Measurements from ENCODE around the gene HHAT. TPM values are rescaled to one million over a fixed set of nuclear protein-coding genes. Genes with fewer than 3 reads are reported as not detected.
"Not testable (repeated sequence)": the region's sequence is repeated elsewhere in the genome, so short reads cannot be mapped to it uniquely, and the experiment has no call there.

Gene HHAT
- total RNA-seq, 1 donor from 2014 or later = 1.0 TPM

DNA sequence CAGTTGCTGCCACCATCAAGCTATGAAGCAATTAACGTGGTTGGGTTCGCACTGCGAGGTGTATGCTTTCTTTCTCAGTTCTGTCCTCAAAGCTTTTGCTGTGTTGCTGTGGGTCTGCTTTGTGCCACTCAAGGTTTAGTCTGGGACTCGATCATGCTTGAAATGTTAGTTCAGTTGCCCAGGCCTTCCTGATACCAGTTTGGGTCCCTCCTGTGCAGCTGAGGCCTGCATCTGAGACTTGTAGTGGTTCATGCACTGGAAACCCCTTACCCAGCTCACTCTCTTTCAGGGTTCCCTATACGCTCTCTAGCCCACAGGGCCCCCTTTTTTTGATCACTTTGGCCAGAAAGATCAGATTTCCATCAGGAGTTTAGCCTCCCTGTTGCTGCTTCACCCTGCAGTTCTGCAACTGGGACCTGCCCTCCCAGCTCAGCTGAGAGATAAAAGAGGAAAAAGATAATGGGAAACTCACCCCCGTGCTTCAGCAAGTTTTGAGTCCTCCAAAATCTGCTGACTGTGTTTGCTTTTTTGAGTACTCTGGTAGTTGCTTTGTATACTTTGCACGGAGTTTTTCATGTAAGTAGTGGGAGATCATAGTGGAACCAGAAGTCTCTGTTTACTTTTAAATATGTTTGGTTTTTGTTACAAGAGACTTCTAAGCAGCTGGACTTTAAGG, 317.0 kb downstream of the HHAT start:
- no peak for DNase-seq (ENCODE audit: low read depth in 2 of 2)

DNA sequence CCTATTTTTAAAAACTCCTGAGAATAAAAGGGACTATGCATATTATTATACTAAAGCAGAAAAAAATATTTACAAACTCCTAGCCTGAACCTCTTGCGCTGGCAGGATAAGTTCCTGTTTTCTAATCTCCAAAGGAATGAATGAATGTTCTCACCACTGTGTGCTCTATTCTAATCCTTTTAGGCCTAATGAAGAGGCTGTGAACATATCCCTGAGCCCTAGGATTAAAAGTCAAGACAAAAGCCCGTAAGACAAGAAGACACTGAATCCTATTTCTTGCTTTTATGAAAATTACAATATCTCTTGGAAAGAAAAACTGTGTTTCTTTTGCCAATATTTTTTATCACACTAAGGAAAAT, 317.5 kb downstream of the HHAT start:
- no peak for DNase-seq (ENCODE audit: low read depth in 2 of 2)

DNA sequence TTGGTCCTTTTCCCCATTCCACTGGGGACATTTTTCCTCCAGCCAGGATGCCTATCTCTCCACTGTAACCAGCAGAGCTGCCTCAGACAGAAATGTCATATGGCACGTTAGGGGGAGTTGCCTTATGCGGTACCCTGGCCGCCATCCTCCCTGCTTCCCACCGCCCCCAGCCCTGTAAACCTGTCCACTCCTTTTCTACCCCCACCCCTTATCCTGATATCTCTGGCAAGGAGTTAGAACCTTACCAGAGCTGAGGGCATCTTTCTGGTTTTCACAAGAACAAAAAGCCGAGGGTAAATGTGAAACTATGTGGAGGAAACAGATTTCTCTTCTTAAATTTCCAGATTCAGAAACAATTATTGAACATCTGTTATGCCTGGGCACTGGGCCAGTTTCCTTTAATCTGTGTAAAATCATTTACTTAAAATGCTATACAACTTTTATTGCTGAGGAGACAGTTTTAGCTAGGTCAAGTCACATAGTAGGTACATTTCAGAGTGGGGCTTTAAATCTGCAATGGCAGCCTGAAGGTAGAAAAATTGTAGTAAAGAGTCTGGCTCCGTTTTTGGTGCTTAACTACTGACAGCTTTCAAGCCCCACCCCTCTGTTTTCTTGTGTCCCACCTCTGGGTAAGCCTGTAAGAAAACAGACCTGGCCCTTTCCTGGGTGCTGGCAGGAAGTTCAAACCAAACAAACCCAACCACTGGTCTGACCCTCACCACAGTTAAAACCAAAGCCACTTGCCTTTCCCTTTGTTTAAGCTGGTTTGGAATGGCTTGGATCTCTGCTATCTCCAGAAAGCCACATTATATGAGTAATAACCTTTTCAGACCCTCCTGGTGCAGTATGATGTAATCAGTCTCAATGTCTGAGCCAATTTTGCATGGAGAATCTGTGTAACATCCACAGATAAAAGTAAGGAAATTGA, 319.0 kb downstream of the HHAT start:
- DNase-seq (ENCODE audit: low read depth in 2 of 2) = no peak

DNA sequence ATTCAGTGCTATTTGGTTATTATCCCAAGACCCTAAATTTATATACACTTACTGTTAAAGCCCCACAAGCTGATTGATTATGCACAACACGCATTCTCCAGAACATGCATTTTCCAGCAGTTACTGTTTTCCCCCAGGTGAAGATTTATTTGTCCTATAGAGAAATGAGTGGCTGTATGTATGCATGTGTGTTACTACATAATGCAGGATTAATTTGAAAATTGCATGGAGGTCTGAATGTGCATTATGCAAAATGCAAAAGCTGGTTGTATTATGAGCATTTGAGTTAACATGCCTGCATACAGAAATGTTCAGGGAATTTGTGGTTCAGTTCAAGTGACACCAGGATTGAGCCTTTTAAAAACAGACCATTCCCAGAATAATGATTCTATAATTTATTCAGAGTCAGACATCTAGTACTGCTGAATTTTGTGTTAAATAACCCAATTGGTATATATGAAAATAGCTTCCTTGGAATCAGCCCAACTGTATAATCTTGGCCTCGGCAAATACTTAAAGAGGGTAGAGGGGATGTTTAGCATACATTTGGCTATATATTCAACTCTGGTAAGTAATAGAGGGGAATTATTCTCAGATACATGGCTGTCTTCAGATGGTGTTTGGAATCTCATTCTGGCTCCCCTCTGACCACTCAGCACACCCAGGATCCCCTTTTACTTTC, 320.0 kb downstream of the HHAT start:
- DNase-seq (ENCODE audit: low read depth in 2 of 2) = no peak

DNA sequence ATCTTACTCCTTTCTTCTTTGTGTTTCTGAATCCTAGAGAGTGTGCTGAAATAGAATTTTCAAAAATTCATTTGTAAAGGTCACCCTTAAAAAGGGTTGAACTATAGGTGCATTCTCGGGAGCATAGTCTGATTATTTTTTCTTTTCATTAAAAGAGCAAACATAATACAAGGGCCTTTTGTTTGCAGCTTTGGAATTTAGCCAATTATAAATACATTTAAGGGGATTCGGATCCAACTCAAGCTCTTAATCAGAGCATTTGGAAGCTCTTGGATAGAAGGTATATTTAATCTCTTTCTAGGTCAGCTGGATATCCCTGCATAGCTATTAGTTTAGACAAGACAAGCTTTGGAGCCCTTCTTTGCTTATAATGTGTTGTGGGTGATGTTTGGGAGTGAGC, 321.7 kb downstream of the HHAT start:
- DNase-seq (ENCODE audit: low read depth in 2 of 2) = no peak

GRCh38 chr1:210652329-210652954, 323.7 kb downstream of the HHAT start:
- DNase-seq (ENCODE audit: low read depth in 2 of 2) = no peak

DNA sequence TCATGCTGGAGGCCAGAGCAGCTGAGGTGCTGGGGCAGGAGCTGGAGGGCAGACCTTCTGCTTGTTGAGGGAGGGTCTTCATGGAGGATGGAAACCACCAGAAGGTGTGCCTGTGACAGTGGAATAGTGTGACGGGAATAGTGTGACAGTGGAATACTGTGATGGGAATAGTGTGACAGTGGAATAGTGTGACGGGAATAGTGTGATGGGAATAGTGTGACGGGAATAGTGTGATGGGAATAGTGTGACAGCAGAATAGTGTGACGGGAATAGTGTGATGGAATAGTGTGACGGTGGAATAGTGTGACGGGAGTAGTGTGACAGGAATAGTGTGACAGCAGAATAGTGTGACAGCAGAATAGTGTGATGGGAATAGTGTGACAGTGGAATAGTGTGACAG, 325.1 kb downstream of the HHAT start:
- peak; percentile 3 to 24 for DNase-seq (ENCODE audit: low read depth in 2 of 2)

GRCh38 chr1:210654176-210654981, 325.7 kb downstream of the HHAT start:
- DNase-seq (ENCODE audit: low read depth in 2 of 2) = no peak

GRCh38 chr1:210655511-210655910, 326.8 kb downstream of the HHAT start:
- no peak for DNase-seq (ENCODE audit: low read depth in 2 of 2)

DNA sequence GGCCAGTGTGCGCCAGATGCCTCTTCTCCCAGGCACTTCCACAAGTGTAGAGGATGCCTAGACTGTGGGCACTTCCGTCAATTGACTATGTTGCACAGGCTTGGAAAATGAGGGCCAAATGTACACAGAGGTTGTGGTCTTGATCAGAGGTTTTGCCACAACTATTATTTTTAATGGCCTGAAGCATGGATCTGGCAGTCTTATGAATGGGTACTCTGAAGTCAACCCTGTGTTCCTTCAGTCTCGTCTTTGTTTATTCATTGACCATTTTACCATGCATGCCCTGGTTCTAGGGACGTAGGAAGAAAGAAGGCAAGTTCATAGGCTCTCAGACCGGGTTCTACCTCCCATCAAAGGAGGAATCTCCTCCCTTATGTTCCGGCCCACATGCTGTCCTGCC, 329.1 kb downstream of the HHAT start:
- no peak for DNase-seq (ENCODE audit: low read depth in 2 of 2)

DNA sequence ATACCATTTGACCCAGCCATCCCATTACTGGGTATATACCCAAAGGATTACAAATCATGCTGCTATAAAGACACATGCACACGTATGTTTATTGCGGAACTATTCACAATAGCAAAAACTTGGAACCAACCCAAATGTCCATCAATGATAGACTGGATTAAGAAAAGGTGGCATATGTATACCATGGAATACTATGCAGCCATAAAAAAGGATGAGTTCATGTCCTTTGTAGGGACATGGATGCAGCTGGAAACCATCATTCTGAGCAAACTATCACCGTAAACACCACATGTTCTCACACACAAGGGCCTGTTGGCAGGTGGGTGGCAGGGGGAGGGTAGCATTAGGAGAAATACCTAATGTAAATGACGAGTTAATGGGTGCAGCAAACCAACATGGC, 332.8 kb downstream of the HHAT start:
- not testable (repeated sequence) for DNase-seq (ENCODE audit: low read depth in 2 of 2)

GRCh38 chr1:210662291-210663050, 333.8 kb downstream of the HHAT start:
- DNase-seq (ENCODE audit: low read depth in 2 of 2) = no peak

- no peak for DNase-seq (ENCODE audit: low read depth in 2 of 2)
These were observed 335.2 kb downstream of the HHAT start for GRCh38 chr1:210663730-210664573.

- no peak for DNase-seq (ENCODE audit: low read depth in 2 of 2)
These were observed 341.2 kb downstream of the HHAT start for GRCh38 chr1:210669951-210670350.

DNA sequence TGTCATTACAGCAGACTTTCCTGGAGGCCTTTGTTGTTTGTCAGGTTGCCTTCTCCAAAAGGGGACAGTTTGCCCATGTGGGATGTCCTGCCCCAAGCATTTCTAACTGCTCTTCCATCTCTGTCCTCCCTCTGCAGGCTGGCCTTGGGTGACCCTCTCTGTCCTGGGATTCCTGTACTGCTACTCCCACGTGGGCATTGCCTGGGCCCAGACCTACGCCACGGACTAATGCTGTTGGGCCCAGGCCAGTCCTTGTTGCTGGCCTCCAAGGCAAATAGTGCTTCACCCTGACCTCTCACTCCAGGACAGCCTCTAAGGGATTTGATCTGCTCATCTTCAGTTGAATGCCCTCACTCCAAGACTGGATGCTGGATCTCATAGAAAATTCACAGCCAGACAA, 345.4 kb downstream of the HHAT start:
- DNase-seq (ENCODE audit: low read depth in 2 of 2) = no peak

DNA sequence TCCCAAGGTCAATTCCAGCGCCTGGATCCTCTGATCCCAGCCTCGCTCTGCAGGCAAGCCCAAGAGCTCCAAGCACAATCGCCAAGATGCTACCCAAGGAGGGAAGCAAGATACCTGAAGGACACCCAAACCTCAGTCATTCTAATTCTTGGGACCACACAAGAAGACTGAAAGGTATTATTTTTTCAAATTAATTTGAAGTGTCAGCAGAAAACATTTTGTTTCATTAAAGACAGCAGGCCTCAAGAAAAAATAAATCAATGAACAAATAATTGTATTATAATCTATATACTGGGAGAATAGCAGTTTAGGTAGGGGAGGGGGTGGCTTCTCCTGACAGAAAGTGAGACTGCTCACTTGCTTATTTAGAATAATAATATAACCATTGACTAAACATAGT, 347.8 kb downstream of the HHAT start:
- no peak for DNase-seq (ENCODE audit: low read depth in 2 of 2)

DNA sequence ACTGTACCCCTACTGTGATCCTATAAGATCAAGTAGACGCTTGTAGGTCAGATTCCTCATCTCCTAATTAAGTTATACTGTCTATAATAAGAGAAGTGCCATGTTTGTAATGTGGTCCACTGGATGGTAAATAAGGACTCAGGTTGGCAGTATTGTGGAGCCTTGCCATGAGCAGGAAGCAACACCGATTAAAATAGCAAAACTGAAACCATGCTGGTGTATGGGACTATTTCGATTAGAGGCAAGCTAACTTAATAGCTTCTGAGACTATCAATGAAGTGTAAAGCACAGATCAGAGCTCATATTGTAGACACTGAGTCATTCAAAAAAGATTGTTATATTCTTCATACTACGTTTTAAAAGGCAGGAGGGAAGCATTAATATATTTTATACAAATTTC, 348.8 kb downstream of the HHAT start:
- DNase-seq (ENCODE audit: low read depth in 2 of 2) = no peak

DNA sequence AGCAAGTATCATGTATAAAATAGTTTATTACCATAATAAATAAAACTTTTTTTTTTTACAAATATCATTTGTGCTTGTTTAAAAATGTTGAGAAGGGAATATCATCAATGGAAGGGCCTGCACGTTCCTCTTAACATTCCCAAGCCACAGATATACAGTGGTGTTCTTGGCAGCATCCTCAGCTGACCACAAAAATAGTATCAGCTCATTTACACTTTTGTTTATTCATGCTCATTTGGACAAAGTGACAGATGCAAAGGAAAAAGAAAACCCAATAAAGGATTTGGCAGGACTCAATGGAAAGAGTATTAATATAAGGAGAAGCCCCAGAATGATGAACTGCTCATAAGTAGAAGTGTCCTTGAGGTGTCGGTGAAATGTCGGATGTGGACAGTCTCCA, 349.6 kb downstream of the HHAT start:
- DNase-seq (ENCODE audit: low read depth in 2 of 2) = no peak

GRCh38 chr1:210681158-210681557, 352.5 kb downstream of the HHAT start:
- DNase-seq (ENCODE audit: low read depth in 2 of 2) = no peak

Measured in dermis microvascular lymphatic vessel endothelial cell (primary cell).